SJSA1 (cell line): Measurements from ENCODE around the gene ARHGAP36. TPM values are rescaled to one million over a fixed set of nuclear protein-coding genes. Genes with fewer than 3 reads are reported as not detected.

Experiments used
- DNase-seq, 2 experiments: peaks; one replicate each; pipeline ENCODE4 v3.0.0-alpha.2; 2015 to 2020; ENCODE audit warnings: low spot score in 2 of 2, low read depth in 1 of 2
- H3K27ac ChIP-seq: fragments of 250-450 bp; sonication (Bioruptor Pico); 2 replicates; pipeline ENCODE4 v1.5.1; 2020; ENCODE audit warnings: mild to moderate bottlenecking, moderate library complexity
- H3K27me3 ChIP-seq: fragments of 250-450 bp; sonication (Bioruptor Pico); replicated peaks from 2 replicates; pipeline ENCODE4 v1.5.1; 2020; ENCODE audit warnings: mild to moderate bottlenecking, moderate library complexity
- H3K36me3 ChIP-seq: fragments of 250-450 bp; sonication (Bioruptor Pico); 2 replicates; pipeline ENCODE4 v1.5.1; 2020; ENCODE audit warnings: mild to moderate bottlenecking
- H3K4me1 ChIP-seq: fragments of 250-450 bp; sonication (Bioruptor Pico); replicated peaks from 2 replicates; pipeline ENCODE4 v1.6.1; 2021; ENCODE audit warnings: mild to moderate bottlenecking
- H3K4me3 ChIP-seq: fragments of 250-450 bp; sonication (Bioruptor Pico); 2 replicates; pipeline ENCODE4 v1.5.1; 2020; ENCODE audit warnings: mild to moderate bottlenecking
- H3K9me3 ChIP-seq: fragments of 250-450 bp; sonication (Bioruptor Pico); replicated peaks from 2 replicates; pipeline ENCODE4 v1.5.1; 2020; ENCODE audit warnings: mild to moderate bottlenecking
- total RNA-seq: library from RNA; depleted of rRNA; stranded (reverse); fragments of >200 nt; shearing (Covaris generic); gene quantifications from 2 replicates; pipeline ENCODE4 v1.2.3, GENCODE V29; 2014; rRNA removed

The ARHGAP36 gene, protein sequence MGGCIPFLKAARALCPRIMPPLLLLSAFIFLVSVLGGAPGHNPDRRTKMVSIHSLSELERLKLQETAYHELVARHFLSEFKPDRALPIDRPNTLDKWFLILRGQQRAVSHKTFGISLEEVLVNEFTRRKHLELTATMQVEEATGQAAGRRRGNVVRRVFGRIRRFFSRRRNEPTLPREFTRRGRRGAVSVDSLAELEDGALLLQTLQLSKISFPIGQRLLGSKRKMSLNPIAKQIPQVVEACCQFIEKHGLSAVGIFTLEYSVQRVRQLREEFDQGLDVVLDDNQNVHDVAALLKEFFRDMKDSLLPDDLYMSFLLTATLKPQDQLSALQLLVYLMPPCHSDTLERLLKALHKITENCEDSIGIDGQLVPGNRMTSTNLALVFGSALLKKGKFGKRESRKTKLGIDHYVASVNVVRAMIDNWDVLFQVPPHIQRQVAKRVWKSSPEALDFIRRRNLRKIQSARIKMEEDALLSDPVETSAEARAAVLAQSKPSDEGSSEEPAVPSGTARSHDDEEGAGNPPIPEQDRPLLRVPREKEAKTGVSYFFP
- not detected in 2 replicates for total RNA-seq

DNA sequence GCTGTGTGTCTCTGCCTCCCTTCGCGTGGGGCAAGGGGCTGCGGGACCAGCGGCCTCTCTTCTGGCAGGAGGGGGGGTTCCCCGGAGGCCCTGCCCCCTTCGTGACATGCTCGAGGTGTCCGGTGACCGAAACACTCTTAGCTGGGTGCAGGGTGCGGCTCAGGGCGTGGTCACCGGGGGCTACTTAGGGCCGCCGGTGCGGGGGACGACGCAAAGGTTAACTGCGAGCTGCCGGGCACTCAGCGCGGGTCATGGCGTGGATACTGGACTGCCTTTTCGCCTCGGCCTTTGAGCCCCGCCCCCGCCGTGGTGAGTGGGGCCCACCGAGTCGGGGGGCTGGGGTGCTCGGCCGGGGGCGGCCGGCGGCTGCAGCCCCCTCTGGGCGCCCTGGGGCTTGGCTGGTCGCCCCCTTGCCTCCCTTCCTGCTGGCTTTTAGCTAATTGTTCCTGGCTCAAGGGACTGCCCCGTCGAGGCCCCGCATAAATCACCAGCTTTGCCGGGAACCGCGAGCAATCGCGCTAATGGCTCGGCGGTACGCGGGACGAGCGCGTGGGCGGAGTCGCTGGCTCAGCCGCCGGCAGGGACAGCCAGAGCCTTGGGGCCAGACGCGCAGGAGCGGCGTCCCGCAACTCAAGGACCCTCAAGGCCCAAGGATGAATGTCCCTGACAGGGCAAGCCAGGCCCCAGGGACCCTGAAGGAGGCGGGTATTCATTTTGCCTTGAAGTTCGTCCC lies at the start of gene ARHGAP36:
TSS of gene ARHGAP36 (plus strand) at position 211 of the 733 bp plus-strand sequence. CDS start 23,320 bp downstream, outside the sequence.
- DNase-seq, result no peak
- no peaks in the 10 kb centered on the region for H3K27me3 ChIP-seq
- H3K4me3 ChIP-seq, result no peak within 1 kb of the TSS
- H3K36me3 ChIP-seq, result no peaks in the 10 kb centered on the region
- no peaks in the 10 kb centered on the region for H3K4me1 ChIP-seq
- no peaks in the 10 kb centered on the region for H3K9me3 ChIP-seq
- H3K27ac ChIP-seq, result no peak within 1 kb of the TSS

DNA sequence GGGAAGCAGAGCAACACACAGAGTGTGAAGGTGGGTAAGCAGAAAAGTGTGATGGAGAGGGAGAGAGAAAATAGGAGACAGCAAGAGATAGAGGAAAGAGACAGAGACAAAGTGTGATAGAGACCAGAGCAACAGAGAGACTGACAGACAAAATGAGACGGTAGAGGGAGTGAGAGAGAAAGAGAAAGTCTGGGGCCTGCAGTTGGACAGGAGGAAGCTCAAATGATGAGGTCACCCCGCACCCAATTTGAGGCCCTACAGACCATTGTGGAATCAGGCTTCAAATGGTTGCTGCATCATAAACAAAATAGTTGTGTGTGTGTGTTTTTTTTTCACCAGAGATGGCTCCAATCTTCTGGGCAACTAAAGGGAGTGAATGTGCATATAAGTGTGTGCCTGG lies 48.0 kb upstream of the ARHGAP36 start:
- H3K36me3 ChIP-seq, result no peaks in the 10 kb centered on the region
- DNase-seq, result no peak

DNA sequence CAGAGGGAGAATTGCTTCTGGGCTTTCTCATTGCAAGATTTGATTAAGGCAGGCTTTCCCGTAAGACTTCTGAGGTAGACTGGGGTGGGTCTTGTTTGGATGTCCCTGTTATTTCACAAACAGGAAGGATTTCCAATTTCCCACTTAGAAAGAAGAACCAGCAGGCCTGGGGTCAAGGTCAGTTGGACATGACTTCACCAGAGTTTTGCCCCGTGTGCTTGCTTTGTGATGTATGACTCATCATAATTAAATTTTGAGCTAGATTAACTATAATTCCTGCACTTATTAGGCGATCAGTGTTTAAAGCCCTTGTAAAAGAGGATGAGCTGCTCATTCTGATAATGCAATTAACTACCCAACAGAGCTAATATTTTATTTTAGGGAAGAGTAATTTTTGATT lies 32.8 kb upstream of the ARHGAP36 start:
- no peaks in the 10 kb centered on the region for H3K4me1 ChIP-seq
- no peaks in the 10 kb centered on the region for H3K9me3 ChIP-seq
- no peak for DNase-seq
- no peak overlapping the region for H3K4me3 ChIP-seq
- H3K27ac ChIP-seq, result no peak overlapping the region
- no peaks in the 10 kb centered on the region for H3K36me3 ChIP-seq
- H3K27me3 ChIP-seq, result no peaks in the 10 kb centered on the region

More for the DNA sequence above, 48.0 kb upstream of the ARHGAP36 start:
- no peaks in the 10 kb centered on the region for H3K9me3 ChIP-seq
- no peaks in the 10 kb centered on the region for H3K27me3 ChIP-seq
- no peak overlapping the region for H3K4me3 ChIP-seq
- H3K4me1 ChIP-seq, result no peaks in the 10 kb centered on the region
- H3K27ac ChIP-seq, result no peak overlapping the region

DNA sequence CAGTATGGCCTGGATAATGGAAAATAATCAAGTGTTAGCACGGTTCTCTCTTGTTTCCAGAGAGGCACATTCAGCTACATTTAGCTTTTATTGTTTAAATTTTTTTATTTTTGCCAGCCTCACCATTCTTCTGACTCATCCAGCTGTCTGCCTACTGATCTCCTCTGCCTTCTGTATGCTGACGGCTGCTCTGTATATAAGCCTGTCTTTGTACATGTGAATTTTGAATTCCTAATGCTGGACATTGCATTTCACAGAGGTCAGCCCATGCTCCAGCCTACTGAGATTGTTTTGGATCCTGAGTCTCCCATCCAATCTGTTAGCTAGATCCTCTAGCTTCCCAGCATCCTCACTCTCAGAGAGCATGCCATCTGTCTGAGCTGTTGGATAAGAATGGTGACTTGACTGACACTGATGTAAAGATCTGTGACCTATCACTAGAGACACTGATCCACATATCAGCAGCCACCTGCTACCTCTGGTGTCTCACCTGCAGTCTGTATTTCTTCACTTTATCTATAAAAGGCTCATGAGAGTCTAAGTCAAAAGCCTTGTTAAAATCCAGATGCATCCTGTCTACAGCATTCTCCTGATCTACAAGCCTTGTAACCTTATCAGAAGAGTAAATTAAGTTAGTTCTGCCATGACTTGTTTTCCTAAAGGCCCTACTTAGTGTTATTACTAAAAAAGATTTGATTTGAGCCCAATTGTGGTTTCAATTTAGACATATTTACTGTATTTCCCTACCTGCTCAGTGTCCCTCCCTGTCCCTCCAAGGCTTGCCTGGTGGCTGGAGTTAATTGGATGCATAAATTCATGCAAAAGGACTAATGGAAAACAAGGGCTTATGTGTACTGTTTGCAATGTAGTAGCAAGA lies 25.6 kb upstream of the ARHGAP36 start:
- DNase-seq, result no peak

DNA sequence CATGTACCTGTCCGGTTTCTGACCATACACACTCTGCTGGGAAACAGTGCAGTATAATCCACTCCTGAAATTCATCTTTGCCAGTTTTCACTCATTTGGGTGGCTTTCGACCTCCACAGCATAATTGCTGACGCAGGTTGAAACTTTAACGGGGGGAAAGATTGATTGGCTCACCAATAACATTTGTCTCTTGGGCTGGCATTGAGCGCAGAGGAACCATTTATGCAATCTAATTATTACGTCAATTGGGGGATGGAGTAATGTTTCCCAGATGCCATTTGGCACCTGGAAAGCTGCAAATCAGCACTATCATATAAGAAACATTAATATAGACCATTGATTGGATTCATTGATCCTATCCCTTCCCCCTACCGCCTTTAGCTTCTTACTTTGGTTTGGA lies 24.1 kb upstream of the ARHGAP36 start:
- H3K36me3 ChIP-seq, result no peaks in the 10 kb centered on the region
- H3K4me1 ChIP-seq, result no peaks in the 10 kb centered on the region
- H3K9me3 ChIP-seq, result no peaks in the 10 kb centered on the region
- no peak overlapping the region for H3K27ac ChIP-seq
- H3K4me3 ChIP-seq, result no peak overlapping the region
- DNase-seq, result no peak
- H3K27me3 ChIP-seq, result no peaks in the 10 kb centered on the region

More for the DNA sequence above, 25.6 kb upstream of the ARHGAP36 start:
- Histone ChIP-seq H3K36me3 (no peaks in the 10 kb centered on the region), H3K4me1 (no peaks in the 10 kb centered on the region), H3K27me3 (no peaks in the 10 kb centered on the region), H3K9me3 (no peaks in the 10 kb centered on the region), H3K4me3 (no peak overlapping the region), H3K27ac (no peak overlapping the region)

DNA sequence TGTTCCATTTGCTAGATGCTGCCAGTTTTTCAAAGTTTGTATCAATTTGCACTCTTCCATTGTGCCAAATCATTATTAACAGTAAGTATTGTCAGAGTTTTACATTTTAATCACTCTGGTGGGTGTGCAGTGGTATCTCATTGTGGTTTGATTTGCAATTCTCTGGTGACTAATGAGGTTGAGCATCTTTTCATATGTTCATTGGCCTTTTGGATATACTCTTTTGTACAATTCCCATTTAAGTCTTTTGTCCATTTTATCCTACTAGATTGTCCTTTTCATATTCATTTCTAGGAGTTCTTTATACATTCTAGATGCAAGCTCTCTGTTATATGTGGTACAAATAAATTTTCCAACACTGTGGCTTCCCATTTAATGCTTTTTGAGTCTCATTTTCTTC lies 17.4 kb upstream of the ARHGAP36 start:
- Histone ChIP-seq H3K9me3 (no peaks in the 10 kb centered on the region), H3K36me3 (no peaks in the 10 kb centered on the region), H3K4me1 (no peaks in the 10 kb centered on the region), H3K27ac (no peak overlapping the region), H3K4me3 (no peak overlapping the region), H3K27me3 (no peaks in the 10 kb centered on the region)
- DNase-seq, result no peak

DNA sequence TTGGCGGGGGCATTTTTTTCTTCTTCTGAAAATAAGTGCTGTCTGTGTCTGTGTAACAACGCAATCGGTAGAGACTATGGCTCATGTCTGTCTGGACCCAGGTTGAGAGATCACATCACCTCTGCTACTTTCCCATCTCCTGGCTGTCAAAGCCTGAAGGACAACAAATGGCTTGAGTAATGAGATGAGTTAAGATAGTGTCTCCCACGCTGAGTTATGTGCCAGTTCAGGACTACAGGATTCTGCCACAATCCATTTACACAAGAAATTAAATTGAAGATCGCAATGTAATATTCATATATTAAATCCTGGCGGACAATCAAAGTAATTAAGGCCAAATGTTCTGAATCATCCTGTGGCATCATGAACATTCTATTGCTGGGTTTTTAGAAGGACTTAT lies 16.5 kb upstream of the ARHGAP36 start:
- H3K27me3 ChIP-seq, result no peaks in the 10 kb centered on the region

DNA sequence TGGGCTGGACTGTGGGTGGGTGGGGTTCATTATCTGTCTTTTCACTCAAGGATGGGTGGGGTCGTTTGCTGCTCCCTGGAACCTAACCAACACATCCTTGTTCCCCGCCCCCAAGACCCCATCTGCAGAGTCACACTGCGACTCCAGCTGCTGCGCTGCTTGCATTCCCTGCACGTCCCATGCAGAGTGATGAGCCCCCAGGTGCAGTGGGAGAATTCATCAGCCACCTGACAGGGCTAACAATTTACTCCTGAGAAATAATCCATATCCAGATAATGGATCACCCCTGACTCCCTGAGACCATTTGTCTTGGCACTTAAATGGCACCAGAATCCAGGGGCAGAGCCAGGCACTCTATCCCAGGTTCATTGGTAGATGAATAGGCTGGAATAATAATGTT lies 12.4 kb upstream of the ARHGAP36 start:
- H3K4me1 ChIP-seq, result no peaks in the 10 kb centered on the region
- no peaks in the 10 kb centered on the region for H3K9me3 ChIP-seq
- DNase-seq, result no peak
- no peak overlapping the region for H3K4me3 ChIP-seq
- H3K36me3 ChIP-seq, result no peaks in the 10 kb centered on the region
- no peaks in the 10 kb centered on the region for H3K27me3 ChIP-seq
- no peak overlapping the region for H3K27ac ChIP-seq

More for the DNA sequence above, 16.5 kb upstream of the ARHGAP36 start:
- H3K4me1 ChIP-seq, result no peaks in the 10 kb centered on the region
- H3K4me3 ChIP-seq, result no peak overlapping the region
- no peak for DNase-seq
- H3K27ac ChIP-seq, result no peak overlapping the region
- H3K36me3 ChIP-seq, result no peaks in the 10 kb centered on the region
- H3K9me3 ChIP-seq, result no peaks in the 10 kb centered on the region

DNA sequence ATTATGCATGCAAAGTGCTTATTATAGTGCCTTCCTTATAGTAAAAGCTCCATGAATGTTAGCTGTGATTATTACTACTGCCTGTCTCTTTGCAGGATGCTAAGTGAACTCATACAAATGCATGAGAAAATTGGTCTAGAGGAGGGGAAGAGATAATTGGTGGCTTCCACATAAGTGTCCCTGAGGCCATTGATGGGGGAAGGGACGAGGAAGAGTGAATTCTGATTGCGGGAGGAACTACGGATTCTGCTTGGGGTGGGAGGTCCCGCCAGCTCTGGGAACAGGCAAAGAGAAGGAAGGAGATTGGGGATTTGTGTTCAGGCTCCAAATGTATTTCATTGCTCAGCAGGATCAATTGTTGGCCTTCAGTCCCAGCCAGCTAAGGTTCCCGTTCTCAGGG lies 11.6 kb upstream of the ARHGAP36 start:
- H3K9me3 ChIP-seq, result no peaks in the 10 kb centered on the region
- H3K27ac ChIP-seq, result no peak overlapping the region
- H3K36me3 ChIP-seq, result no peaks in the 10 kb centered on the region
- no peak for DNase-seq
- no peaks in the 10 kb centered on the region for H3K27me3 ChIP-seq
- no peak overlapping the region for H3K4me3 ChIP-seq
- no peaks in the 10 kb centered on the region for H3K4me1 ChIP-seq

DNA sequence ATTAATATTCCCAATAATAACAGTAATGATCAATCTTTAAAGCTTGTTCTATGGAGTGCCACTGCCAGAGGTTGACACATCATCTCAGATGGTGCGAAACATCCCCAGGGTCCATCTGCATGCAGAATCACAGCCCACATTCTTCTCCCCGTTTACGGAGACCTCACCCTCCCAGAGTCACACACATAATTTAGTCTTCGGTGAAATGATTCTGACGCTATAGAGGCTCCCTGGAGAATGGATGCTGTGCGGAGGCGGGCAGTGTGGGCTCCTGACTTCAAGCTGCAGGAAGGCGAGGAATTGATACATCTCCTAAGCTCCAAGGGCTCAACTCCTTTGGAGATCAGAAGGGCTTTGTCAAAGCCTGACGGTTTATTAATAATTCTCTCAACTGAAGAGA lies 11.0 kb upstream of the ARHGAP36 start:
- H3K27me3 ChIP-seq, result no peaks in the 10 kb centered on the region
- H3K4me3 ChIP-seq, result no peak overlapping the region
- H3K9me3 ChIP-seq, result no peaks in the 10 kb centered on the region
- H3K36me3 ChIP-seq, result no peaks in the 10 kb centered on the region
- DNase-seq, result no peak
- H3K27ac ChIP-seq, result no peak overlapping the region
- no peaks in the 10 kb centered on the region for H3K4me1 ChIP-seq

DNA sequence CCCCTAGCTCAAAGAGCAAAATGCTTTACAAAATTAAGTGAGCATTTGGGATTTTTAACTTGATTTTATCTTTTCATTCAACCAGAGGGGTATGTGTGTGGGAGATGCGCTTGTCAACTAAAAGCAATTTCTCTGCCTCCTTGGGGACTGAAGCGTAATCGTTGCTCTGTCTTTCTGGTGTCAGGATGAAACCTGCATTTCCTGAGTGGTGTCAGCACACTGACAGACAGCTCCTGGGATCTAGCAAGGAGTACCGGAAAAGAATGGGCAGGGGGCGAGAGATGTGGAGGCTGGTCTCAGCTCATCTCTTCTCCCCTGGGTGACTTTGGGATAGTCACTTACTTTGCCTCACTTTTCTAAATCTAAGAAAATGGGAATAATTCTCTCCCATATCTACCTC lies 5.1 kb upstream of the ARHGAP36 start:
- Histone ChIP-seq H3K4me1 (no peaks in the 10 kb centered on the region), H3K9me3 (no peaks in the 10 kb centered on the region), H3K27ac (no peak overlapping the region), H3K4me3 (no peak overlapping the region), H3K27me3 (no peaks in the 10 kb centered on the region), H3K36me3 (no peaks in the 10 kb centered on the region)
- no peak for DNase-seq

DNA sequence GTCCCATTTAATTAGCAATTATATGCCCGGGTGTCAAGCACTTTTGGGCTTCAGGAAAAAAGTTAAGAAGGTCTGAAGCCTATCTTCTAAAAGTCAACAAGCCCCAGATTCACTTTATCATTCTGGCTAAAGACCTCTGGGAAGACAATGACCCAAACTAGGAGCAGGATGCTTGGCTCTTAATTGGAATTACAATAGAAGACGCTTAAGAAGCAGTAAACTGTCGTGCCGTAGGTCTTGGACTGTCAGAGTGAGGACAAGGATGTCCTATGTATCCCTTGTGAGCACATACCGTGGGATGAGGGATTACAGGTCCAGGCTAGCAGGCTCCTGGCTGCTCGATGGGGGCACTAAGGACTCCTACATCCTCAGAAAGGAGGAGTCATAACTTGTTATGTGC lies 3.2 kb upstream of the ARHGAP36 start:
- no peak for DNase-seq
- Histone ChIP-seq H3K27ac (no peak overlapping the region), H3K9me3 (no peaks in the 10 kb centered on the region), H3K4me1 (no peaks in the 10 kb centered on the region), H3K4me3 (no peak overlapping the region), H3K27me3 (no peaks in the 10 kb centered on the region), H3K36me3 (no peaks in the 10 kb centered on the region)

DNA sequence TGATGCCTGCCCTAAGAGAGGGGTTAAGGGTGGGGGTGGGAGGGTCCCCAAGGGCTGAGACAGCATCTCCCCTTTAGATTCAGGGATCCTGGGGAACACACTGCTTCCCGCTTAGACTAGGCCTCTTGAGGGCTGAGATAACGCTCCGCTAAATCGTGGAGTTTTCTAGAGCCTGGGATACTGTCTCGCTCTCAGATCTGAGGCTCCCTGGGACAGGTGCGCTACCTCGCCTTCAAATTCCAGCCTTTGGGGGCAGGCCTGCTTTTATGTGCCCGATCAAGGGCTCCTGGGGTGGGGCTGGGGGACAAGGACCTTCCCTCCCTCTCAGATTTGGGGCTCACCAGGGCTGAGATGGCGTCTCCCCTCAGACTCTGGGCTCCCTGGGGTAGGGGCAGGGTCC lies 440 bp upstream of the ARHGAP36 start:
- DNase-seq, result no peak
- no peak overlapping the region for H3K4me3 ChIP-seq
- H3K4me1 ChIP-seq, result no peaks in the 10 kb centered on the region
- H3K27me3 ChIP-seq, result no peaks in the 10 kb centered on the region
- H3K27ac ChIP-seq, result no peak overlapping the region
- H3K36me3 ChIP-seq, result no peaks in the 10 kb centered on the region
- no peaks in the 10 kb centered on the region for H3K9me3 ChIP-seq
